RPMI8226 (cell line): ENCODE data around the gene COA3.
"Not testable (repeated sequence)": the region's sequence is repeated elsewhere in the genome, so short reads cannot be mapped to it uniquely, and the experiment has no call there.

Experiments
- DNase-seq: peaks from one replicate; pipeline ENCODE4 v3.0.0-alpha.2; 2015

Gene COA3

GRCh38 chr17:42780851-42781638 is 17.5 kb downstream of the COA3 start:
- DNase-seq, result no peak

GRCh38 chr17:42779936-42780850 is 18.3 kb downstream of the COA3 start, which contains the start of gene WNK4:
WNK4 (plus strand) TSS chr17:42780610; CDS start chr17:42780699, 89 bp downstream.
- no peak for DNase-seq

- no peak for DNase-seq
Observed at GRCh38 chr17:42779304-42779935, 19.1 kb downstream of the COA3 start.

- no peak for DNase-seq
Observed at GRCh38 chr17:42778570-42778969, 19.9 kb downstream of the COA3 start.

DNA sequence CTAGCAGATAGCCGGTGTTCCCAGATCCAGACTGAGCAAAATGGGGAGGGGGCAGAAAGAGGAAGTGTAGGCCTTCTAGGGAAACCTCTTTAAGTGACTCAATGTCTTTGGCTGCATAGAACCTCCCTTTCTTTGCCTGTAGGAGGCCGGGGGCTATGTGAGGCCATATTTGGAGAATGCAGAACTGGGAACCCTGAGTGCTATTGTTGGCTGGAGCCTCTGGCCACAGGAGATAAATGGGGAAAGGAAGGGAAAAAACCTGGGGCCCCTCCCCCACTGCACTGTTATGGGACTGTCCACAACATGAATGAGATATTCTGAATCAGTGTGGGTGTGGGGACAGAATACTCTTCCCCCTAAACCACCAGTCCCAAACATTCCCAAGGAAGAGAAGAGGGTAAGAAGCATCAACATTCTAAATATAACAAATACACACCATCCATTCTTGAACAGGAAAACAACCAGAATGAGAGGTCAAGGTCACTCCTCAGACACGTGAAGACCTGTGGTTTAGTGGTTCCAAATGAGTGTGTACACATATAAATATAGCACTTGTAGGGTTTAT is 22.9 kb downstream of the COA3 start:
- no peak for DNase-seq

DNA sequence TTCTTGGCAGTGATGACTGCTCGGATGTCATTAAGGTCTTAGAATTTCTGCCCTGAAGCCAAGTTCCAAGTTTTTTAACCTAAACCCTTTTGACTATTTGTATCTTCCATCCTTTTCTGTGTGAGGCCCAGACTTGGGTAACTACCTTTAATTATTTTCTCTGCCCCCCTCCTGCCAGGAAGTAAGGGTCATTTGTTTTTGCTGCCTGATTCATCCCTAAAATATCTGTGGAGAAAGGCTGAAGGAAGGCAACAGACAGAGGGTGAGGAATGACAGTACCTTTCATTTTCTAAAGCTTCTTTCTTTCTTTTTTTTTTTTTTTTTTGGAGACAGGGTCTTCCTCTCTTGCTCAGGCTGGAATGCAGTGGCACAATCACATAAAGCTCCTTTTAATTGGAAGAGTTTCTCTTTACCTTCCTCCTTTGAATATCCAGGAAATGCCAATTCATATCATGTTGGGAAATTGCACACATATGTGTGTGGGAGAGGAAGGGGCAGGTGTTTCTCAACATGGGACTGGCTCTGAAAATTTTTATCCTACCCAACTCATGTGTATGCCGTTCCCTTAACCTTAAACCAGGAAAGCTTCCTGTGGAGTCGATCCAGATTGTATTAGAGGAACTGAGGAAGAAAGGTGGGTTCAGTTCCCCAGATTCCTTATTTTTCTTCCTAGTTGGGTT is 24.3 kb downstream of the COA3 start:
- DNase-seq, result no peak

DNA sequence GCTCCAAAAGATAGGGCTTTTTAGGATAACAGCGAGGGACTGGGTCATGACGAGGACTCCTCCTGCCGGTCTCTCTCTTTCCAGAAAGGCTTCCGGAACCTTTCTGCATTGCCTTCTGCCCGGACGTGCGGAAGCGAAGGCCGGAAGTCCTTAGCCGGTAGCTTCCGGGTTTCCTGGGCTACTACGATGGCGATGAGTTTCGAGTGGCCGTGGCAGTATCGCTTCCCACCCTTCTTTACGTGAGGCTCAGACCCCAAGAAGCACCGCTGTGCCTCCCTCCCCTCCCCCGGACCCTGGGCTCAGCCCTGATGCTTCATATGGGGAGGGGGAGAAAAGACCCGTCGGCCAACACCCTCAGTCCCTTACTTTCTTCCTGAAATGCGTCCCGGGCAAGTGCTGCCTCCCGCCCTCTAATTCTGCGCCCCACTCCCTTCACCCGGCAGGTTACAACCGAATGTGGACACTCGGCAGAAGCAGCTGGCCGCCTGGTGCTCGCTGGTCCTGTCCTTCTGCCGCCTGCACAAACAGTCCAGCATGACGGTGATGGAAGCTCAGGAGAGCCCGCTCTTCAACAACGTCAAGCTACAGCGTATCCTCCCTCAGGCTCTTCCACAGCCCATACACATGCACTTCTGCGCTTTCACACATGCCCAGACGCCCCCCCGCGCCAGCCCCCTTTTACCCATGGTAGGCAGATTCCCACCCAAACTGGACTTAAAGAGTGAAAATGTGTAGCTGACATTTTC is 25.0 kb downstream of the COA3 start, which contains the start of gene VPS25:
TSS of gene VPS25 (plus strand) at position 160 of the 746 bp plus-strand sequence. CDS start at position 187, 27 bp downstream.
- peak; percentile 90 for DNase-seq

DNA sequence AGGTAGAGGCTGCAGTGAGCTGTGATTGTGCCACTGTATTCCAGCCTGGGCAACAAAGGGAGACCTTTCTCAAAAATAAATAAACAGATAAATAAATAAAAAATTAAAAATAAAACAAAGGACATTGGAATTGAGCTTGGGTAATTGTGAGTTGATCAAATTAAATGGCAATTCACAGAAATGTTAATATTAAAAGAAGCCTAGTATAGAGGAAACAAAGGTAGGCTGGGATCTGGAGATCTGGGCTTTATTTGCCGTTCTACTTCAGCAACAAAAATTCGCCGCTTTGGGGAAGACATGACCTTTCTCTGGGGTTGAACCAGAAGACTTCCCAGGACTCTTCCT is 25.6 kb downstream of the COA3 start:
- no peak for DNase-seq

GRCh38 chr17:42769964-42770363 is 28.5 kb downstream of the COA3 start:
- not testable (repeated sequence) for DNase-seq

- DNase-seq, result not testable (repeated sequence)
Observed at GRCh38 chr17:42768006-42768405, 30.5 kb downstream of the COA3 start.

GRCh38 chr17:42767512-42767911 is 31.0 kb downstream of the COA3 start:
- no peak for DNase-seq

DNA sequence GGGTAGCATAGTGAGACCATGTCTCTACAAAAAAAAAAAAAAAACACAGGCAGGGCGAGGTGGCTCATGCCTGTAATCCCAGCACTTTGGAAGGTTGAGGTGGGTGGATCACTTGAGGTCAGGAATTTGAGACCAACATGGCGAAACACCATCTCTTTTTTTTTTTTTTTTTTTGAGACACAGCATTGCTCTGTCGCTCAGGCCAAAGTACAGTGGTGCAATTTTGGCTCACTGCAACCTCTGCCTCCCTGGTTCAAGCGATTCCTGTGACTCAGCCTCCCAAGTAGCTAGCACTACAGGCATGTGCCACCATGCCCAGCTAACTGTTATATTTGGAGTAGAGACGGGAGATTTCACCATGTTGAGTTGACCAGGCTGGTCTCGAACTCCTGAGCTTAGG is 32.4 kb downstream of the COA3 start:
- DNase-seq, result no peak

DNA sequence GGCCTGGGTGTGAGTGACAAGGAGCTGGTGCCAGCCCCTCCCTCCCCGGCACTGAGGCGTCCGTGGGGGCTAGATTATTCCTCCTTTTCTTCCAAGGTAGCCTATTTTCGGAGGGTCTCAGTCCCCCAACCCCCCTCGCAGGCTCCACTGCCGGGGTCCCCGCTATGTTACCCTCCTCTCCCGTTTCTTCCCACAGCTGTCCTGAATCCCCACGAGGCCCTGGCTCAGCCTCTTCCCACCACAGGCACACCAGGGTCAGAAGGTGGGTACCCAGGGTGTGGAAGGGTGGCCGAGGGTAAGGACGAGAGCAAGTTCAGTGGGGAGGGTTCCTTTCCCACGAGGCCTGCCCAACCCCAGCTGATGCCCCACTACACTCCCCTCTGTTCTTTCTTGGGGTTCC is 36.9 kb downstream of the COA3 start:
- no peak for DNase-seq

GRCh38 chr17:42760652-42761581 is 37.6 kb downstream of the COA3 start, which contains the start of gene RAMP2:
RAMP2 (plus strand) TSS chr17:42761227; CDS start chr17:42761262, 35 bp downstream.
- DNase-seq, result peak; percentile 56

GRCh38 chr17:42759982-42760651 is 38.4 kb downstream of the COA3 start:
- peak; percentile 73 for DNase-seq

DNA sequence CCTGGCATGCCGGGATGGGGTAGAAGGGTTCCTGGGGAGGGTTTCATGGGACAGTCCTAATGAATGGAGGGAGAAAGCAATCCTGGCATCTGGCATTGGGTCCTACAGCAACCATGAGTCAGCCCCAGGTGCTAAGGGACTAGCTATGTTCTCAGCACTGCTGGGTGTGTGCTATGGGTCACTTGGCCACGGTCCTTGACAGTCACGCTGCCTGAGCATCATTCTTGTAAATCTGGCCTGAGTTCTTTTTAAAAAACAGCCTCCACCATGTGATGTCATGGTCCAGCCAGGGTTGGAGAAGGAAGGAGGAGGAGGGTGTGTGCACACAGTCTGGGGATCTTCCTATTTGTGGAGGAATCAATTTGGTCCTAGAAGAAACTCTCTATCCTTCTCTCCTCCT is 43.7 kb downstream of the COA3 start:
- no peak for DNase-seq

- DNase-seq, result no peak
Observed at GRCh38 chr17:42751628-42752027, 46.9 kb downstream of the COA3 start.

GRCh38 chr17:42750739-42751344 is 47.7 kb downstream of the COA3 start:
- no peak for DNase-seq
